ENCODE results near the gene GFI1. TPM values are rescaled to one million over a fixed set of nuclear protein-coding genes. Genes with fewer than 3 reads are reported as not detected.
"Not testable (repeated sequence)": the region's sequence is repeated elsewhere in the genome, so short reads cannot be mapped to it uniquely, and the experiment has no call there.

GFI1 gene
- total RNA-seq: not detected

GRCh38 chr1:92486251-92487077 lies at the start of gene GFI1:
Gene GFI1, minus strand, starts transcription at chr1:92486925. Its CDS starts 3,438 bp downstream, at chr1:92483487.
- peak in 1 of 2 donors; percentile 65 for DNase-seq (ENCODE audit: low spot score in 2 of 2)
- peak within 1 kb of the TSS; percentile 56 to 60 for H3K4me3 ChIP-seq
- no peak for TF ChIP-seq CTCF (IDR thresholded peaks at IDR 0.05)
- no peak within 1 kb of the TSS for H3K27ac ChIP-seq
- peaks cover 16 to 44% of the 10 kb centered on the region in 2 donors for H3K4me1 ChIP-seq
- H3K36me3 ChIP-seq: no peaks in the 10 kb centered on the region
- peaks cover 34% of the 10 kb centered on the region for H3K27me3 ChIP-seq
- intact Hi-C loops (cut with DNase I): no loop called here
- no peaks in the 10 kb centered on the region for H3K9me3 ChIP-seq

- H3K27ac ChIP-seq; H3K36me3 ChIP-seq; H3K4me1 ChIP-seq; DNase-seq (ENCODE audit: low spot score in 2 of 2); H3K4me3 ChIP-seq; H3K27me3 ChIP-seq; H3K9me3 ChIP-seq; intact Hi-C loops (cut with DNase I): not testable (repeated sequence)
Observed at GRCh38 chr1:92532371-92532770, 45.6 kb upstream of the GFI1 start.

GRCh38 chr1:92531939-92532338 lies 45.2 kb upstream of the GFI1 start:
- intact Hi-C loops (cut with DNase I): not testable (repeated sequence)

GRCh38 chr1:92527670-92528069 lies 40.9 kb upstream of the GFI1 start:
- Histone ChIP-seq H3K27ac (no peak overlapping the region), H3K9me3 (no peaks in the 10 kb centered on the region), H3K27me3 (no peaks in the 10 kb centered on the region), H3K4me1 (no peaks in the 10 kb centered on the region), H3K4me3 (no peak overlapping the region), H3K36me3 (peaks cover 0 to 3% of the 10 kb centered on the region in 2 donors)
- no peak for DNase-seq (ENCODE audit: low spot score in 2 of 2)
- no peak for TF ChIP-seq CTCF (IDR thresholded peaks at IDR 0.05)
- intact Hi-C loops (cut with DNase I): no loop called here

More at GRCh38 chr1:92531939-92532338, 45.2 kb upstream of the GFI1 start:
- not testable (repeated sequence) for H3K27me3 ChIP-seq; DNase-seq (ENCODE audit: low spot score in 2 of 2); H3K27ac ChIP-seq; H3K9me3 ChIP-seq; H3K36me3 ChIP-seq; H3K4me1 ChIP-seq; H3K4me3 ChIP-seq

- H3K4me1 ChIP-seq; DNase-seq (ENCODE audit: low spot score in 2 of 2); H3K9me3 ChIP-seq; H3K4me3 ChIP-seq; intact Hi-C loops (cut with DNase I); H3K36me3 ChIP-seq; H3K27me3 ChIP-seq; H3K27ac ChIP-seq: not testable (repeated sequence)
Observed at GRCh38 chr1:92524944-92525590, 38.3 kb upstream of the GFI1 start.

GRCh38 chr1:92519043-92519442 lies 32.3 kb upstream of the GFI1 start:
- no peaks in the 10 kb centered on the region for H3K9me3 ChIP-seq
- H3K27me3 ChIP-seq: no peaks in the 10 kb centered on the region
- TF ChIP-seq CTCF (IDR thresholded peaks at IDR 0.05): no peak
- intact Hi-C loops (cut with DNase I): no loop called here
- no peak overlapping the region for H3K27ac ChIP-seq
- no peaks in the 10 kb centered on the region for H3K4me1 ChIP-seq
- peaks cover 0 to 12% of the 10 kb centered on the region in 2 donors for H3K36me3 ChIP-seq
- H3K4me3 ChIP-seq: no peak overlapping the region
- DNase-seq (ENCODE audit: low spot score in 2 of 2): no peak

- no peaks in the 10 kb centered on the region for H3K4me1 ChIP-seq
- H3K36me3 ChIP-seq: peaks cover 0 to 14% of the 10 kb centered on the region in 2 donors
- no peak for DNase-seq (ENCODE audit: low spot score in 2 of 2)
- no peak overlapping the region for H3K27ac ChIP-seq
- no peak overlapping the region for H3K4me3 ChIP-seq
- intact Hi-C loops (cut with DNase I): no loop called here
- no peaks in the 10 kb centered on the region for H3K27me3 ChIP-seq
- no peak for TF ChIP-seq CTCF (IDR thresholded peaks at IDR 0.05)
- no peaks in the 10 kb centered on the region for H3K9me3 ChIP-seq
Observed at GRCh38 chr1:92516574-92516973, 29.8 kb upstream of the GFI1 start.
